Activated T-cell treated with anti-CD3 and anti-CD28 coated beads for 4 hours (primary cell): ENCODE measurements around the gene FAM161B.
A peak's percentile ranks its signal among the peaks of the same experiment; 100 is the strongest.
"Not testable (repeated sequence)": the region's sequence is repeated elsewhere in the genome, so short reads cannot be mapped to it uniquely, and the experiment has no call there.

Experiments used
- DNase-seq: peaks from one replicate; pipeline ENCODE4 v3.0.0-alpha.2; 2020

The FAM161B gene, protein sequence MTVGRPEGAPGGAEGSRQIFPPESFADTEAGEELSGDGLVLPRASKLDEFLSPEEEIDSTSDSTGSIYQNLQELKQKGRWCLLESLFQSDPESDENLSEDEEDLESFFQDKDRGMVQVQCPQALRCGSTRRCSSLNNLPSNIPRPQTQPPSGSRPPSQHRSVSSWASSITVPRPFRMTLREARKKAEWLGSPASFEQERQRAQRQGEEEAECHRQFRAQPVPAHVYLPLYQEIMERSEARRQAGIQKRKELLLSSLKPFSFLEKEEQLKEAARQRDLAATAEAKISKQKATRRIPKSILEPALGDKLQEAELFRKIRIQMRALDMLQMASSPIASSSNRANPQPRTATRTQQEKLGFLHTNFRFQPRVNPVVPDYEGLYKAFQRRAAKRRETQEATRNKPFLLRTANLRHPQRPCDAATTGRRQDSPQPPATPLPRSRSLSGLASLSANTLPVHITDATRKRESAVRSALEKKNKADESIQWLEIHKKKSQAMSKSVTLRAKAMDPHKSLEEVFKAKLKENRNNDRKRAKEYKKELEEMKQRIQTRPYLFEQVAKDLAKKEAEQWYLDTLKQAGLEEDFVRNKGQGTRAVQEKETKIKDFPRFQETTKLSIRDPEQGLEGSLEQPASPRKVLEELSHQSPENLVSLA

DNA sequence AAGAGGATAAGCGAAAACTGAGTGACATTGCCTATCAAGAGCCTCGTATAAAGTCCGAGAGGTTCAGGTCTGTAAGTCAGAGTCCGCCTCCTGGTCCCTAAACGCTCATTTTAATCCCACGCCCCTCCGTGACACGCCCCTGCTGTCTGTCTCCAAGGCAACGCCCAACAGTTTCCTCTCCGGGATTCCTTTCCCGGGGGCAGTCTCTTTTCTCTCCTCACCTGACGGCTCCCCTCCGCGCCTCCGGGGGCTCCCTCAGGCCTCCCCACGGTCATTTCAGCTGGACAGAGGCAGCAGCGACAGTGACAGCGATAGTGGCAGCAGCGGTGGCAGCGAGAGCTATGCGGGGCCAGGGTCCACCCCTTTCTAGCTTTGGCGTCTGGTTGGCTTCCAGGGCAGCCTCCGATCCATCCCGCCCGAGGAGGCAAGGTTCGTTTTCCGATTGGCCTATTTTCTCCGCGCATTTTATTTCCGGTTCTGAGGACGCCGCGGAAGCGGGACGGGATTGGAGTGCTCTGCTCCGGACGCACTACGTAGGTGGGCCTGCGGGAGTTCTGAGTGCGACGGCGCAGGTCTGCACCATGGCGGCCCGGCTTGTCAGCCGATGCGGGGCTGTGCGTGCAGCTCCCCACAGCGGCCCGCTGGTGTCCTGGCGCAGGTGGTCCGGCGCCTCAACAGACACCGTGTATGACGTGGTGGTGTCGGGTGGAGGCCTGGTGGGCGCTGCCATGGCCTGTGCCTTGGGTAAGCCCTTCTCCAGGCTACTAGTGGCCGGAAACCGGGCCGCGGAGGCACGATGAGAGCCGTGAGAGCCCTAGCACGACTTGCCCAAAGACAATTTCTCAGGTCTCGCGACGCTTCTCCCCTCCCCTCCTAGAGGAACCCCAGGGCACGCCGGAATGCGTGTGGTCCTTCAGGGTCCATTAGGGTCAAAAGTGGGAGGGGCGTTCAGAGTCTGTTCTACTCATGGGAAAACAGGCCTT is at the start of gene FAM161B, which contains the start of gene COQ6:
Gene FAM161B, minus strand, starts transcription at position 343 of the 983 bp plus-strand sequence. Its CDS starts 68 bp downstream, at position 275.
Gene COQ6, plus strand, starts transcription at position 551 of the 983 bp plus-strand sequence. Its CDS starts 31 bp downstream, at position 582.
- peak; percentile 75 for DNase-seq

DNA sequence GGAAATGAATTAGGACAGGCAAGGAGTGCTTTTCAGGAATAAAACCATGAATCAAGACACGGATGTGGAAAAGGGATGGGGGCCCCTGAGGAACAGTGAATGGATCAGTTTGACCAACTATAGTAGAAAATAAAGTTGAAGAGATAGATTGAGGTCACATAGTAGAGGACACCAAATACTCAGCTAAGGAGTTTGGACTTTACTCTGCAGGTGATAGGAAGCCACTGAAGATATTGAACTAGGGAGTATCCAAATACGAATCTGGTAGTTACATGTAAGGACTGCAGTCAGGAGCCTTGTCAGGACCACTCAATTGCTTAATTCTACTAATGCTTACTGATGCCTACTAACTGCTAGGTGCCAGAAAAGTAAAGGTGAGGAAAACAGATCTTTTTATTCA is 48.8 kb upstream of the FAM161B start:
- no peak for DNase-seq

GRCh38 chr14:73997944-73998447 is 48.1 kb upstream of the FAM161B start:
- DNase-seq = no peak

DNA sequence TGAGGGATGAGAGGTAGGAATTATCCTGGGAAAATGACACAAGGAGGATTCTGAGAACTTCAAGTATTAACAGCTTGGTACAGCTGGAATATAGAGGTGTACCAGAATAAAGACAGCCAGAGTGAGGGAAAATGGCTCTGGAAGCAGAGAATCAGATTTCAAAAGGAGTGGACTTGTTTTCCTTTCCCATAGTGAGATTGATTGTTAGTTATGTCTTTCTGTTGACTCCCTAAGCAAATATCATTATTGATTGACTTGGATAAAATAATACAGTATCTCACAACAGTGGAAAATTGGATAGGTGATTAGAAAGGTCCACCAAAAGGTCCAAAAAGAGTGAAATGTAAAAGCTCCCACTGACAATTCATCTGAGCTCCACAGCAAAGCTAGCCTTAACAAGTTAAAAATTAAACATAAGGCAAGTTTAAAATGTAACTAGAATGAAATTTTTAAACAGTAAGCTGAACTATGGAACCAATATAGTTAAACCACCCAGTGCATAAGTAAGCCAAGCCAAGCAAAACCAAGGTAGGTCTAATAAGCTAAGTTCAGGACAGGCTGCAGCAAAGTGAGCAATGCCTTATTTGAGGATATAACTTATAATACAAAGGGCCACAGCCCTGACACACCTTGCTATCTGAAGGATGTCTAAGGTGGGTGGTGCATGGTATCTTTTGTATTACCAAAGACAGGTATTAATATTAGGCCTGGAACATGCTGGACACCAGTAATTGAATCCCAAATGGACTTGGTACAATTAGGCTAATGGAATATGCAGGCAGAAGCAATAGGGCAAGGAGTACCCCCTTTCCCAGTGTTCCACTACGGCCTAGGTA is 47.4 kb upstream of the FAM161B start:
- DNase-seq = no peak

GRCh38 chr14:73996731-73997107 is 46.8 kb upstream of the FAM161B start:
- DNase-seq = no peak

DNA sequence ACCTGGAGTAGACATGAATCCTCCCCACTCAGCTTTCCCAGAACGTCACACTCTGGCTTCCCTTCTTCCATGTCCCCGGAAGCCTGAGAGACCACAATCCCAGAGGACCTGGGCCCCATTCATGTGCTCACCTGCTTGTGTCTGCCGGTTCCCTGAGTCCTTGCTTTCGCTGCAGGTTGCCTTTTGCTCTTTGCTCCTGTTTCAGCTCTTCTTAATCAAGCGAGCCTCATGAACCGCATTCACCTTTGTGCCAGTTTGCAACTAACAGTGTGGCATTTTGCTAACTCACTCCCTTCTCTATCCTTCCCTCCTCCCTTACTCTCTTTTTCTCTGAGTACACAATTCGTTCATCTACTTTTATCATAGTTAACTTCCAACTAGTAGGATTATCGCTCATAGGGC is 46.1 kb upstream of the FAM161B start:
- DNase-seq = no peak

- not testable (repeated sequence) for DNase-seq
Measured at GRCh38 chr14:73994926-73995325, 45.0 kb upstream of the FAM161B start.

- DNase-seq = no peak
Measured at GRCh38 chr14:73991092-73991491, 41.2 kb upstream of the FAM161B start.

GRCh38 chr14:73988656-73989055 is 38.8 kb upstream of the FAM161B start:
- DNase-seq = not testable (repeated sequence)

DNA sequence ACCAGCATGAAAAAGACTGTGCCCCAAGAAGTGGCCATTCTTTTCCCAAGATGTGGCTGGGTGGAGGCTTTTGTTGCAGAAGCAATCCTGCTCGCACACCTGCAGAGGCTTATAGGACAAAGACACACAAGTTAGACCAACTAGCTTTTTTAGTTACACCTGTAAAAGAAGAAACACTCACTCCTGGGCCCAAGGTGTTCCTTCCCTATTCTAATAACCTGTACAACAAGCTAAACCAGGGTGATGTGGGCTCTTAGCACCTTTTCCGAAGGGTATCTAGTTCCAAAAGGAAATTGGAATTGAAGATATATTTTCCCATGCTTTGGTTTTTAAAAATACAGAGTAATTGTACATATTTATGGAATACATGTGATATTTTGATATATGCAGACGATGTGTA is 38.2 kb upstream of the FAM161B start:
- no peak for DNase-seq

DNA sequence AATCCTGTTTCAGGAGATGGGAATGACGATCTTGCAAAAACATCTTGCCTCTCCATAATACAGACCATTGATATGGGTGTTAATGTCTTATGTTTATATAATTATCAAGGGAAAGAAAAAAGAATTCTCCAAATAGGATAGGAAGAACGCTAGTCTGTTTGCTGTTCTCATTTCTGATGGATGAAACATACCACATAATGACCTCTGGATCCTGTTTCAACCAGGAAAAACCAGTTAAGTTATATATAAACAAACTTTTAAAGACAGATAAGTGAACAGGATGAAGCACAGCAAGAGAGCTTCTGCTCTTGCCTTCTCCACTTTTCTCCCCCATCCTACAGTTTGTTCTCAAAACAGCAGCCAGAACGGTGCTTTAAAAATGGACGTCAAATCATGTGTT is 28.0 kb upstream of the FAM161B start:
- no peak for DNase-seq

GRCh38 chr14:73976125-73976524 is 26.2 kb upstream of the FAM161B start:
- DNase-seq = no peak

GRCh38 chr14:73973497-73973896 is 23.6 kb upstream of the FAM161B start:
- DNase-seq = no peak

- no peak for DNase-seq
Measured at GRCh38 chr14:73968885-73969284, 19.0 kb upstream of the FAM161B start.

- no peak for DNase-seq
Measured at GRCh38 chr14:73965216-73965615, 15.3 kb upstream of the FAM161B start.

DNA sequence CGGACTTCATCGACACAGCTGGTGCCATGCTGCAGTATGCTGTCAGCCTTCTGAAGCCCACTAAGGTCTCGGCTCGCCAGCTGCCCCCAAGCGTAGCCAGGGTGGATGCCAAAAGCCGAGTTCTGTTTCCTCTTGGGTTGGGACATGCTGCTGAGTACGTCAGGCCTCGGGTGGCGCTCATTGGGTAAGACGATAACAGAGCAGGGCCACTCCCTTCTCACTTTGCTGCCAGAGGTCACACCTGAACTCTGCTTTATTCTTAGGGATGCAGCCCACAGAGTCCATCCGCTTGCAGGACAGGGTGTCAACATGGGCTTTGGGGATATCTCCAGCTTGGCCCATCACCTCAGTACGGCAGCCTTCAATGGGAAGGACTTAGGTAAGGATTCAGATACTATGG is 11.3 kb upstream of the FAM161B start:
- DNase-seq = no peak

GRCh38 chr14:73958591-73958990 is 8.7 kb upstream of the FAM161B start:
- DNase-seq = no peak

DNA sequence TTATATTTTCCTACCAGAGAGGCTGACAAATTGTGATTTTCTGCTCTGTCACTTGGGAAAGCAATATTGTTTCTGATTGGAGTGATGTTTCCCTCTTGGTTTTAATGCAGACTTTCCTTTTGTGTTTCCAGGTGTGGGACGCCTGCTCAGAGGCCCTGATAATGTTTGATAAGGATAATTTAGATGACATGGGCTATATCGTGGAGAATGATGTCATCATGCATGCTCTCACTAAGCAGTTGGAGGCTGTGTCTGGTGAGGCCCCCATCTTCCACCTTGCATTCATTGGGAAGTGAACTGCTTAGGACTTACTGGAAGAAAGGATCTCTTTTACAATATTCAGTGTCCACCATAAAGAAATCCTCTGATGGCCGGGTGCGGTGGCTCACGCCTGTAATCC is 5.8 kb upstream of the FAM161B start:
- no peak for DNase-seq

DNA sequence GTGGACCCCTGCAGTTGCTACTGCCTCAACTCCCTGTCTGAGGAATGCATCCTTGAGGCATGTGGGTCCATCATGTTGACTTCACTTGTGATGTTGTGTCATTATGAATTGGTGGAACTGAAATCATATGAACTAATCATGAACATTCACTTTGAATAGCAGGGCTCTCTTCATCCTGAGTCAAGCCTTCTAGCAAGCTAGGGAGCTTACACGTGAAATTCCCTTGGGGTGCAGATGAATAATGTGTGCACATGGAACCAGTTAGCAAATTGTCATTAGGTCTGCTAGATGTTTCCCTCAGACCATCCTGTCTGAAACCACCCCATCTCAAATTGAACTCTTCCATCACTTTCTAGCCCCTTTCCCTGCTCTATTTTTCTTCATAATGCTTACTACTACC is 3.8 kb upstream of the FAM161B start:
- no peak for DNase-seq

DNA sequence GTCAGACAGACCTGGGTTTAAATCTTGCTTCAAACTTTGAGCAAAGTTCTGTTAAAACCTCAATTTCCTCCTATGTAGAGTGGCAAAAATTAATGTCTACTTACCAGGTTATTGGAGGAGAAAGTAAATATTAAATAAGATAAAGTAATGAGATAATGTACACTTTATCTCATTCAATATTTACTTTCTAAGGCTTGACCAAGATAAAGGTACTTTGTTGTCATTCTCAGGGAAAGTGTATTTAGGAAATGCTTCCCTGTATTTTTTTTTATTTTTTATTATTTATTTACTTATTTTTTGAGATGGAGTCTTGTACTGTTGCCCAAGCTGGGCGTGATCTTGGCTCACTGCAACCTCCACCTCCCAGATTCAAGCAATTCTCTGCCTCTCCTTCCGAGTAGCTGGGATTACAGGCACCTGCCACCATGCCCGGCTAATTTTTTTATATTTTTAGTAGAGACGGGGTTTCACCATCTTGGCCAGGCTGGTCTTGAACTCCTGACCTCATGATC is 4.7 kb downstream of the FAM161B start:
- no peak for DNase-seq

GRCh38 chr14:73944432-73945158 is 5.3 kb downstream of the FAM161B start:
- no peak for DNase-seq
